Upper lobe of left lung (tissue), 6 donors: ENCODE data around the gene MACROD2. TPM values are rescaled to one million over a fixed set of nuclear protein-coding genes. Genes with fewer than 3 reads are reported as not detected.
"Not testable (repeated sequence)": the region's sequence is repeated elsewhere in the genome, so short reads cannot be mapped to it uniquely, and the experiment has no call there.

ENCODE experiments used
- ATAC-seq, 2 donors: fragments of 200-7000 bp; cut with Tn5 transposase; one replicate each; pipeline ENCODE4 v1.9.1; 2022; ENCODE audit warnings: mild to moderate bottlenecking in 2 of 2, moderate library complexity in 2 of 2; ENCODE audit not compliant: low FRiP score in 2 of 2
- DNase-seq, 2 donors: peaks; one replicate each; pipeline ENCODE4 v3.0.0-alpha.2; 2019 to 2020
- H3K27ac ChIP-seq, 4 donors: fragments of 200-600 bp; sonication (generic); one replicate each; pipeline ENCODE4 v1.5.1; 2016 to 2019
- H3K27me3 ChIP-seq, 4 donors: fragments of 200-600 bp; sonication (generic); one replicate each; pipeline ENCODE4 v1.5.1; 2017 to 2019
- H3K36me3 ChIP-seq, 4 donors: fragments of 200-600 bp; sonication (generic); one replicate each; pipeline ENCODE4 v1.5.1; 2016 to 2019
- H3K4me1 ChIP-seq, 4 donors: fragments of 200-600 bp; sonication (generic); one replicate each; pipeline ENCODE4 v1.5.1; 2018 to 2019
- H3K4me3 ChIP-seq, 4 donors: fragments of 200-600 bp; sonication (generic); one replicate each; pipeline ENCODE4 v1.5.1; 2017 to 2019; ENCODE audit warnings: mild to moderate bottlenecking in 2 of 4, moderate library complexity in 1 of 4
- H3K9me3 ChIP-seq, 4 donors: fragments of 200-600 bp; sonication (generic); one replicate each; pipeline ENCODE4 v1.5.1; 2018 to 2019
- EP300 ChIP-seq, 4 donors: sonication (generic); formaldehyde crosslinking; IDR thresholded peaks; one replicate each; pipeline ENCODE4 v1.5.1; 2017; ENCODE audit warnings: antibody characterized with exemption in 4 of 4, control low read depth in 2 of 4
- POLR2A ChIP-seq, 4 donors: fragments of 450-650 bp; IDR thresholded peaks; one replicate each; pipeline ENCODE4 v1.5.1; 2016 to 2017; ENCODE audit warnings: antibody characterized with exemption in 4 of 4, mild to moderate bottlenecking in 2 of 4
- POLR2AphosphoS5 ChIP-seq, 2 donors: sonication (generic); formaldehyde crosslinking; IDR thresholded peaks; one replicate each; pipeline ENCODE4 v1.5.1; 2017; ENCODE audit warnings: antibody characterized with exemption in 2 of 2
- WGBS, 2 donors: methylation state at CpG; one replicate each; pipeline ENCODE4 v1.1.5; 2017 to 2018; 5-methylcytosine and 5-hydroxymethylcytosine counted together
- total RNA-seq, 6 donors: library from RNA; depleted of rRNA in 4 of 6; stranded (reverse); fragments of >200 nt in 4 of 6; gene quantifications; one replicate each; pipeline versions ENCODE4 v1.1.0 to v1.2.1, GENCODE V29; 2016 to 2021
- TF ChIP-seq, protein P1 (sequence below), 6 experiments: fragments of 450-650 bp in 4 of 6; fragments of 200-600 bp in 2 of 6; sonication (generic) in 2 of 6; IDR thresholded peaks; one replicate each; pipeline ENCODE4 v1.5.1; 2016 to 2019; ENCODE audit warnings: antibody characterized with exemption in 6 of 6
- donor health status: DM: no; HTN: no; CAD: no; lungs with moderate emphysema.
- donor health status: DM: no; HTN: yes; CAD: no; lungs with severe emphysema.

MACROD2 gene
- total RNA-seq, 6 donors from 2014 or later = 20.7 to 84.3 (median 36.3) TPM

DNA sequence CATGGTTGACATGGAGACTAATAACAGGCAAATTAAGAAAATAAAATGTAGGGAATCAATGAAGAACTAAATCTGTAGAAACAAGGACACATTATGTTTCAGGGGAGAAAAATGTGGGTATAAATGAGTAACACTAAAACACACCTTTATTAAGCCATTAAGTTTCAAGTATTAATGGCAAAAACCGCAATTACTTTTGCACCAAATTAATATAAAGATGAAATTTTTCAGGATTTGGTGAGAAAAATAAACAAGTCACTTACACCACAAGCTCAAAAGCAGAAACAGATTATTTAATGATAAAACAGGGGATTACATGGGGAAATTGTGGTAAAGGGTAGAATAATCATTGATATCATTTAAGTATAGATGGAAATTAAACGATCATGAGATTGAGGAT is 1135.9 kb downstream of the MACROD2 start:
- H3K4me1 ChIP-seq = no peaks in the 10 kb centered on the region
- H3K9me3 ChIP-seq = no peaks in the 10 kb centered on the region
- WGBS, 2 donors = 88 to 91% methylated on average over 2 of the region's 2 CpGs
- TF ChIP-seq EP300 (IDR thresholded peaks at IDR 0.05) (no peak), POLR2AphosphoS5 (IDR thresholded peaks at IDR 0.05) (no peak), POLR2A (IDR thresholded peaks at IDR 0.05) (no peak)
- TF ChIP-seq, protein P1, sequence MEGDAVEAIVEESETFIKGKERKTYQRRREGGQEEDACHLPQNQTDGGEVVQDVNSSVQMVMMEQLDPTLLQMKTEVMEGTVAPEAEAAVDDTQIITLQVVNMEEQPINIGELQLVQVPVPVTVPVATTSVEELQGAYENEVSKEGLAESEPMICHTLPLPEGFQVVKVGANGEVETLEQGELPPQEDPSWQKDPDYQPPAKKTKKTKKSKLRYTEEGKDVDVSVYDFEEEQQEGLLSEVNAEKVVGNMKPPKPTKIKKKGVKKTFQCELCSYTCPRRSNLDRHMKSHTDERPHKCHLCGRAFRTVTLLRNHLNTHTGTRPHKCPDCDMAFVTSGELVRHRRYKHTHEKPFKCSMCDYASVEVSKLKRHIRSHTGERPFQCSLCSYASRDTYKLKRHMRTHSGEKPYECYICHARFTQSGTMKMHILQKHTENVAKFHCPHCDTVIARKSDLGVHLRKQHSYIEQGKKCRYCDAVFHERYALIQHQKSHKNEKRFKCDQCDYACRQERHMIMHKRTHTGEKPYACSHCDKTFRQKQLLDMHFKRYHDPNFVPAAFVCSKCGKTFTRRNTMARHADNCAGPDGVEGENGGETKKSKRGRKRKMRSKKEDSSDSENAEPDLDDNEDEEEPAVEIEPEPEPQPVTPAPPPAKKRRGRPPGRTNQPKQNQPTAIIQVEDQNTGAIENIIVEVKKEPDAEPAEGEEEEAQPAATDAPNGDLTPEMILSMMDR (IDR thresholded peaks at IDR 0.05) = no peak
- DNase-seq = no peak
- no peaks in the 10 kb centered on the region for H3K36me3 ChIP-seq
- no peak for ATAC-seq
- H3K27ac ChIP-seq = no peak overlapping the region
- no peak overlapping the region for H3K4me3 ChIP-seq
- no peaks in the 10 kb centered on the region for H3K27me3 ChIP-seq

DNA sequence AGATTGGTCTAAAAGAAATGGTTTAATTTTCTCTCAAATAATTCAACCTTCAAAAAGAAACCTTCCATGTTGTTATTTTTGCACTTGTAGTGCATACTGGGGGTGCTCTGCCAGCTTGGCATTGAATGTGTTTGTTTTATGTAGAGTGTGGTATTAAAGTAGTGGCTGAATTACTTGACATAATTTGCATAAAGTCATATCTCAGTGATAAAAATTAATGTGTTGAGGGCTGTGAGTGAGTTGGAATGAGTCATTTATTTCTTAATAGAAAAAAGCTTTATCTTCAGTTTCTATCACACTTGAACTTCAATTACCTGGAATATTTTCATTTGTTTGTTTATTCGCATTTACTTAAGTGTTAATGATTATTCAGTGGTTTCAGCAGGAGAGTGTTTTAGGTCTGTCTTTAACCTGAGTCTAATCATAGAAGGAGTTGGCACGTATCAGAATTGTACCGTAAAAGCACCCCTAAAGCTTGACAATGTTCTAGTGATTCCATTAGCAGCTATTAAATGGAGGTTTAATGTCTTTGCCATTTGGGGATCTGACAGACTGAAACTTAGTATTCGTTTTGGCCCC is 1143.3 kb downstream of the MACROD2 start:
- H3K27ac ChIP-seq = no peak overlapping the region
- WGBS, 2 donors = 58 to 71% methylated on average over 4 of the region's 4 CpGs
- DNase-seq (no peak), ATAC-seq (no peak)
- H3K4me3 ChIP-seq = no peak overlapping the region
- no peaks in the 10 kb centered on the region for H3K9me3 ChIP-seq
- H3K36me3 ChIP-seq = no peaks in the 10 kb centered on the region
- no peaks in the 10 kb centered on the region for H3K27me3 ChIP-seq
- TF ChIP-seq POLR2AphosphoS5 (IDR thresholded peaks at IDR 0.05) (no peak), POLR2A (IDR thresholded peaks at IDR 0.05) (no peak), EP300 (IDR thresholded peaks at IDR 0.05) (no peak)
- TF ChIP-seq, protein P1 (IDR thresholded peaks at IDR 0.05) = no peak
- peaks cover 0 to 5% (median 0%) of the 10 kb centered on the region in 4 donors for H3K4me1 ChIP-seq

DNA sequence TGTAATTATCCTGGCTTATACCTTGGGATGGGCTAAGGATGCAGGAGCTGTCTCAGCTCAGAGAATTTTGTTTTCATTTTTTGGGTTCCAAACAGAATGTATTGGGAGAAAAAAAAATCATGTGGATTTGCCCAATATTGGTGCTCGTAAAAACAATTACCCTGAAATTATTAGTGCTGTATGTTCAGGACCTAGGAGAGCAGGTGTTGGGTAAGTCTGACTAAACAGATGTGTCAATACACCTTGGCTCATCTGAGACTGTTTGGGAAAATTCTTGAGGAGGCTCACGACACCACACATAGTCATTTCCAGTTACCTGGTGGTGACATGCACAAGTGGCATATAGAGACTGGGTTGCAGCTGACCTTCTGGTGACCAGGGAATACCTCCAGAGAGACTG is 1144.2 kb downstream of the MACROD2 start:
- H3K4me3 ChIP-seq = no peak overlapping the region
- WGBS, 2 donors = 83 to 85% methylated on average over 2 of the region's 2 CpGs
- H3K4me1 ChIP-seq = peaks cover 0 to 5% (median 0%) of the 10 kb centered on the region in 4 donors
- peak in 1 of 2 donors; percentile 63 for ATAC-seq
- no peak for TF ChIP-seq EP300 (IDR thresholded peaks at IDR 0.05)
- TF ChIP-seq POLR2A (IDR thresholded peaks at IDR 0.05) = no peak
- TF ChIP-seq, protein P1 (IDR thresholded peaks at IDR 0.05) = no peak
- TF ChIP-seq POLR2AphosphoS5 (IDR thresholded peaks at IDR 0.05) = no peak
- peak in 1 of 2 donors; percentile 21 for DNase-seq
- H3K36me3 ChIP-seq = no peaks in the 10 kb centered on the region
- H3K27ac ChIP-seq = no peak overlapping the region
- no peaks in the 10 kb centered on the region for H3K9me3 ChIP-seq
- no peaks in the 10 kb centered on the region for H3K27me3 ChIP-seq

DNA sequence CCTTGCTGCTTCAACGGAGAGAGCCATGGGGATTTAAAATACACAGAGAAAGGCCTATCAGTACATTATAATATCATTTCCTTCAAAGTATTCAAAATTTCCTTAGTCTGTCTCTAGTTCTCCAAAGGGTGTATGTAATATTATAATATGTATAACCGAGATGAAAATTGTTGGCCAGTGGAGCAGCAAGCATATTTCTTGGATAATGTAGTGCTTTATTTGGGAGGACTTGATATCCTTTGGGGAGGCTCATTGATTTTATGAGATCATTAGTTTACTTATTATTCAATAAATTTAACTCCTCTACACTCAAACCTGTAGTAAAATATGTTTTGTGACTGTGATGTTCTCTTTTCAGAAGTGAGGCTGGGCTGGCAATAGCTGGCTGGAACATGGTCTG is 1145.0 kb downstream of the MACROD2 start:
- ATAC-seq = no peak
- H3K36me3 ChIP-seq = no peaks in the 10 kb centered on the region
- H3K4me3 ChIP-seq = no peak overlapping the region
- no peak for TF ChIP-seq EP300 (IDR thresholded peaks at IDR 0.05)
- TF ChIP-seq, protein P1 (IDR thresholded peaks at IDR 0.05) = no peak
- TF ChIP-seq POLR2A (IDR thresholded peaks at IDR 0.05) = no peak
- TF ChIP-seq POLR2AphosphoS5 (IDR thresholded peaks at IDR 0.05) = no peak
- DNase-seq = no peak
- H3K4me1 ChIP-seq = peaks cover 0 to 5% (median 0%) of the 10 kb centered on the region in 4 donors
- H3K27me3 ChIP-seq = no peaks in the 10 kb centered on the region
- 76 to 78% methylated on average over 2 of the region's 2 CpGs for WGBS, 2 donors
- no peak overlapping the region for H3K27ac ChIP-seq
- H3K9me3 ChIP-seq = no peaks in the 10 kb centered on the region

DNA sequence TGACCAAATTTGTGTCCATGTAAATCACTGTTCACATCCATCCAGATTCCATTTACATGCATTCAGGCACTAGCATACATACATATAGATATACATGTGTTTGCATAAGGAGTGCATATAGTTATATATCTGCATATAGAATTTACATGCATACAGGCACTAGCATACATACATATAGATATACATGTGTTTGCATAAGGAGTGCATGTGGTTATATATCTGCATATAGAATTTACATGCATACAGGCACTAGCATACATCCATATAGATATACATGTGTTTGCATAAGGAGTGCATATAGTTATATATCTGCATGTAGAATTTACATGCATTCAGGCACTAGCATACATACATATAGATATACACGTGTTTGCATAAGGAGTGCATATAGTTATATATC is 1145.6 kb downstream of the MACROD2 start:
- H3K36me3 ChIP-seq, DNase-seq, ATAC-seq, H3K9me3 ChIP-seq, H3K4me1 ChIP-seq, H3K27ac ChIP-seq, H3K27me3 ChIP-seq, H3K4me3 ChIP-seq: not testable (repeated sequence)
- WGBS, 2 donors = 85 to 97% methylated on average over 1 of the region's 1 CpG
